WTC11 (cell line): Measurements from ENCODE around the gene ASB13. TPM values are rescaled to one million over a fixed set of nuclear protein-coding genes. Genes with fewer than 3 reads are reported as not detected.
A peak's percentile ranks its signal among the peaks of the same experiment; 100 is the strongest.

ENCODE experiments used
- AR ChIP-seq: fragments of 250-450 bp; sonication (Bioruptor Pico); IDR thresholded peaks from 2 replicates; pipeline ENCODE4 v1.9.0; 2021; ENCODE audit warnings: mild to moderate bottlenecking
- ATF2 ChIP-seq: sonication (generic); formaldehyde crosslinking; IDR thresholded peaks from 2 replicates; pipeline ENCODE4 v1.8.1; 2022; ENCODE audit warnings: low read depth, missing genetic modification reagents, borderline replicate concordance
- CREB1 ChIP-seq: sonication (generic); formaldehyde crosslinking; IDR thresholded peaks from 2 replicates; pipeline ENCODE4 v1.8.0; 2023; ENCODE audit warnings: mild to moderate bottlenecking, missing genetic modification reagents
- E2F4 ChIP-seq: sonication (generic); formaldehyde crosslinking; IDR thresholded peaks from 2 replicates; pipeline ENCODE4 v1.8.1; 2022; ENCODE audit warnings: low read depth, mild to moderate bottlenecking, moderate library complexity, missing genetic modification reagents, borderline replicate concordance
- ETV6 ChIP-seq: sonication (generic); formaldehyde crosslinking; IDR thresholded peaks from 2 replicates; pipeline ENCODE4 v1.8.1; 2022; ENCODE audit warnings: mild to moderate bottlenecking, missing genetic modification reagents
- FOXJ3 ChIP-seq: sonication (generic); formaldehyde crosslinking; IDR thresholded peaks from 2 replicates; pipeline ENCODE4 v1.9.0; 2021; ENCODE audit warnings: missing genetic modification reagents, mild to moderate bottlenecking, borderline replicate concordance
- FOXK1 ChIP-seq: sonication (generic); formaldehyde crosslinking; IDR thresholded peaks from 2 replicates; pipeline ENCODE4 v1.8.0; 2022; ENCODE audit warnings: mild to moderate bottlenecking, moderate library complexity, missing genetic modification reagents
- FOXP1 ChIP-seq: sonication (generic); formaldehyde crosslinking; IDR thresholded peaks from 2 replicates; pipeline ENCODE4 v1.8.0; 2022; ENCODE audit warnings: missing genetic modification reagents, mild to moderate bottlenecking, moderate library complexity, borderline replicate concordance
- FOXP4 ChIP-seq: sonication (generic); formaldehyde crosslinking; IDR thresholded peaks from 2 replicates; pipeline ENCODE4 v1.8.0; 2022; ENCODE audit warnings: mild to moderate bottlenecking, missing genetic modification reagents
- GTF2I ChIP-seq: fragments of 250-450 bp; sonication (Bioruptor Pico); conservative IDR thresholded peaks from 2 replicates; pipeline ENCODE4 v1.4.0; 2021; ENCODE audit warnings: mild to moderate bottlenecking
- HMGA2 ChIP-seq: fragments of 250-450 bp; sonication (Bioruptor Pico); IDR thresholded peaks from 2 replicates; pipeline ENCODE4 v1.4.0; 2021; ENCODE audit warnings: mild to moderate bottlenecking, moderate library complexity
- MXD4 ChIP-seq: fragments of 250-450 bp; sonication (Bioruptor Pico); IDR thresholded peaks from 2 replicates; pipeline ENCODE4 v1.8.0; 2021; ENCODE audit warnings: mild to moderate bottlenecking, moderate library complexity, borderline replicate concordance
- MYBL2 ChIP-seq: sonication (generic); formaldehyde crosslinking; IDR thresholded peaks from 2 replicates; pipeline ENCODE4 v1.8.1; 2023; ENCODE audit warnings: mild to moderate bottlenecking, moderate library complexity, missing genetic modification reagents
- NR1H2 ChIP-seq: sonication (generic); formaldehyde crosslinking; IDR thresholded peaks from 2 replicates; pipeline ENCODE4 v1.9.0; 2021; ENCODE audit warnings: mild to moderate bottlenecking, moderate library complexity, missing genetic modification reagents
- NR2C2 ChIP-seq: sonication (generic); formaldehyde crosslinking; IDR thresholded peaks from 2 replicates; pipeline ENCODE4 v1.8.0; 2022; ENCODE audit warnings: mild to moderate bottlenecking, missing genetic modification reagents
- TEAD1 ChIP-seq: sonication (generic); formaldehyde crosslinking; IDR thresholded peaks from 2 replicates; pipeline ENCODE4 v1.8.0; 2022; ENCODE audit warnings: mild to moderate bottlenecking, missing genetic modification reagents
- ZMAT4 ChIP-seq: fragments of 250-450 bp; sonication (Bioruptor Pico); IDR thresholded peaks from 2 replicates; pipeline ENCODE4 v1.9.0; 2021; ENCODE audit warnings: mild to moderate bottlenecking
- ZNF121 ChIP-seq: sonication (generic); formaldehyde crosslinking; IDR thresholded peaks from 2 replicates; pipeline ENCODE4 v1.8.0; 2023; ENCODE audit warnings: missing genetic modification reagents
- ZNF263 ChIP-seq: sonication (generic); formaldehyde crosslinking; IDR thresholded peaks from 2 replicates; pipeline ENCODE4 v1.8.1; 2022; ENCODE audit warnings: low read depth, mild to moderate bottlenecking, moderate library complexity, missing genetic modification reagents
- ZNF396 ChIP-seq: fragments of 250-450 bp; sonication (Bioruptor Pico); IDR thresholded peaks from 2 replicates; pipeline ENCODE4 v1.8.0; 2021; ENCODE audit warnings: mild to moderate bottlenecking, moderate library complexity, borderline replicate concordance
- ZNF512 ChIP-seq: sonication (generic); formaldehyde crosslinking; IDR thresholded peaks from 2 replicates; pipeline ENCODE4 v1.8.1; 2022; ENCODE audit warnings: missing genetic modification reagents, borderline replicate concordance
- ZNF532 ChIP-seq: fragments of 250-450 bp; sonication (Bioruptor Pico); IDR thresholded peaks from 2 replicates; pipeline ENCODE4 v1.9.0; 2021; ENCODE audit warnings: mild to moderate bottlenecking, borderline replicate concordance
- total RNA-seq: library from RNA; stranded (reverse); gene quantifications from 3 replicates; pipeline ENCODE4 v1.2.3, GENCODE V29; 2021

The ASB13 gene
- total RNA-seq, 1 experiment from 2014 or later, result 23.4 TPM

- TF ChIP-seq ATF2 (CRISPR knock-in tag) (peak; percentile 92; the same call in 1 of the 2 replicates), FOXP1 (CRISPR knock-in tag) (peak; percentile 99), MYBL2 (CRISPR knock-in tag) (peak; percentile 97), NR2C2 (peak; percentile 87), AR (CRISPR knock-in tag) (no peak), FOXK1 (CRISPR knock-in tag) (peak; percentile 96), FOXJ3 (peak; percentile 92; the same call in 1 of the 2 replicates), ZNF121 (CRISPR knock-in tag) (peak; percentile 61; the same call in 1 of the 2 replicates), ZNF396 (CRISPR knock-in tag) (no peak), FOXP4 (CRISPR knock-in tag) (peak; percentile 97), NR1H2 (CRISPR knock-in tag) (peak; percentile 87), ZNF532 (CRISPR knock-in tag) (peak; percentile 71; the same call in 1 of the 2 replicates), E2F4 (CRISPR knock-in tag) (peak; percentile 76), ZMAT4 (no peak), CREB1 (peak; percentile 98), GTF2I (CRISPR knock-in tag) (no peak), ZNF263 (CRISPR knock-in tag) (peak; percentile 68), ETV6 (CRISPR knock-in tag) (peak; percentile 99), TEAD1 (peak; percentile 99), MXD4 (CRISPR knock-in tag) (no peak), ZNF512 (0 out of 2 replicates have a peak, but pooled peaks have one; percentile 47), HMGA2 (no peak)
Observed at GRCh38 chr10:5684318-5684970, 18.0 kb upstream of the ASB13 start, which contains the start of gene TASOR2 (continued).
